Measurements from ENCODE around the gene ACAP3.
"Not testable (repeated sequence)": the region's sequence is repeated elsewhere in the genome, so short reads cannot be mapped to it uniquely, and the experiment has no call there.

Gene ACAP3

GRCh38 chr1:1260843-1261560 lies 46.7 kb downstream of the ACAP3 start:
- no peak for DNase-seq

- DNase-seq = no peak
These were observed 47.7 kb downstream of the ACAP3 start for GRCh38 chr1:1259951-1260600.

GRCh38 chr1:1259540-1259939 lies 48.2 kb downstream of the ACAP3 start:
- no peak for DNase-seq

- no peak for DNase-seq
These were observed 48.6 kb downstream of the ACAP3 start for GRCh38 chr1:1259119-1259488.

- no peak for DNase-seq
These were observed 50.5 kb downstream of the ACAP3 start for GRCh38 chr1:1256956-1257871.

GRCh38 chr1:1255611-1256010 lies 52.1 kb downstream of the ACAP3 start:
- no peak for DNase-seq

GRCh38 chr1:1255078-1255477 lies 52.7 kb downstream of the ACAP3 start:
- no peak for DNase-seq

GRCh38 chr1:1254667-1254998 lies 53.1 kb downstream of the ACAP3 start:
- no peak for DNase-seq

- no peak for DNase-seq
These were observed 53.6 kb downstream of the ACAP3 start for GRCh38 chr1:1253972-1254666.

- DNase-seq = no peak
These were observed 54.4 kb downstream of the ACAP3 start for GRCh38 chr1:1253314-1253713.

GRCh38 chr1:1250786-1251284 lies 56.9 kb downstream of the ACAP3 start:
- peak; percentile 69 for DNase-seq

- not testable (repeated sequence) for DNase-seq
These were observed 59.5 kb downstream of the ACAP3 start for GRCh38 chr1:1248009-1248913.

GRCh38 chr1:1247341-1247913 lies 60.3 kb downstream of the ACAP3 start:
- DNase-seq = no peak

- no peak for DNase-seq
These were observed 61.0 kb downstream of the ACAP3 start, which contains the start of gene C1QTNF12 for GRCh38 chr1:1246577-1247340. Gene C1QTNF12, minus strand, starts transcription at chr1:1246722. Its CDS starts 32 bp downstream, at chr1:1246690.

- no peak for DNase-seq
These were observed 61.7 kb downstream of the ACAP3 start for GRCh38 chr1:1245817-1246576.

GRCh38 chr1:1245178-1245816 lies 62.4 kb downstream of the ACAP3 start:
- DNase-seq = no peak

- no peak for DNase-seq
These were observed 63.4 kb downstream of the ACAP3 start for GRCh38 chr1:1244192-1244811.

- no peak for DNase-seq
These were observed 63.9 kb downstream of the ACAP3 start for GRCh38 chr1:1243807-1244191.

- no peak for DNase-seq
These were observed 64.5 kb downstream of the ACAP3 start for GRCh38 chr1:1243266-1243660.
